GM21723 (cell line): ENCODE data around the gene CHN2.
"Not testable (repeated sequence)": the region's sequence is repeated elsewhere in the genome, so short reads cannot be mapped to it uniquely, and the experiment has no call there.

ENCODE experiments used
- ATAC-seq: cut with Tn5 transposase; IDR thresholded peaks from one replicate; pipeline ENCODE4 v1.9.1; 2021; ENCODE audit warnings: mild to moderate bottlenecking, moderate library complexity; ENCODE audit not compliant: unreplicated experiment

CHN2 gene

GRCh38 chr7:29185613-29186012, 9.0 kb upstream of the CHN2 start:
- ATAC-seq = no peak

GRCh38 chr7:29189743-29190201, 4.8 kb upstream of the CHN2 start:
- ATAC-seq = no peak

- no peak for ATAC-seq
These were observed 4.1 kb upstream of the CHN2 start for GRCh38 chr7:29190349-29191045.

GRCh38 chr7:29192323-29192722, 2.3 kb upstream of the CHN2 start:
- no peak for ATAC-seq

GRCh38 chr7:29192811-29193210, 1.8 kb upstream of the CHN2 start:
- no peak for ATAC-seq

- ATAC-seq = no peak
These were observed 1.0 kb upstream of the CHN2 start for GRCh38 chr7:29193316-29194205.

GRCh38 chr7:29194206-29194593, 375 bp upstream of the CHN2 start:
- no peak for ATAC-seq

- no peak for ATAC-seq
These were observed 1.6 kb downstream of the CHN2 start for GRCh38 chr7:29196191-29196590.

GRCh38 chr7:29196971-29197595, 2.5 kb downstream of the CHN2 start:
- no peak for ATAC-seq

GRCh38 chr7:29197916-29198315, 3.3 kb downstream of the CHN2 start:
- ATAC-seq = no peak

GRCh38 chr7:29199776-29200175, 5.2 kb downstream of the CHN2 start:
- no peak for ATAC-seq

- no peak for ATAC-seq
These were observed 8.1 kb downstream of the CHN2 start for GRCh38 chr7:29202651-29203069.

GRCh38 chr7:29204491-29205272, 10.1 kb downstream of the CHN2 start:
- no peak for ATAC-seq

GRCh38 chr7:29207162-29207801, 12.7 kb downstream of the CHN2 start:
- ATAC-seq = no peak

GRCh38 chr7:29208410-29209250, 14.1 kb downstream of the CHN2 start:
- ATAC-seq = no peak

GRCh38 chr7:29209745-29210144, 15.2 kb downstream of the CHN2 start:
- ATAC-seq = no peak

GRCh38 chr7:29212736-29213135, 18.2 kb downstream of the CHN2 start:
- ATAC-seq = not testable (repeated sequence)

- ATAC-seq = no peak
These were observed 19.5 kb downstream of the CHN2 start for GRCh38 chr7:29214056-29214455.

GRCh38 chr7:29214816-29215215, 20.2 kb downstream of the CHN2 start:
- ATAC-seq = no peak
